H1 (cell line): Measurements from ENCODE around the gene ZP2. TPM values are rescaled to one million over a fixed set of nuclear protein-coding genes. Genes with fewer than 3 reads are reported as not detected.

Source experiments
- CTCF ChIA-PET: fragments of 300-600 bp; sonication (Branson Sonifier 250); formaldehyde crosslinking; loops from one replicate; lab custom pipeline; 2021; ENCODE audit not compliant: partially characterized antibody; lab: Charles Lee
- POLR2A ChIA-PET: fragments of 300-600 bp; sonication (Branson Sonifier 250); formaldehyde crosslinking; loops from one replicate; lab custom pipeline; 2021; ENCODE audit warnings: inconsistent platforms; ENCODE audit not compliant: partially characterized antibody; lab: Charles Lee
- DNase-seq, 2 experiments: peaks; one replicate each; pipeline versions ENCODE4 v3.0.0 to v3.0.0-alpha.2; 2010 to 2022; ENCODE audit warnings: low spot score in 2 of 2, low read depth in 1 of 2, mixed read lengths in 1 of 2
- FAIRE-seq: peaks from 2 replicates; lab custom pipeline; 2011; peaks lifted over from hg19 to GRCh38; lab: Jason Lieb, UNC
- H2AFZ ChIP-seq: 2 replicates; pipeline ENCODE4 v1.8.1; 2012; ENCODE audit warnings: low read length, inconsistent platforms
- H2AK5ac ChIP-seq: 2 replicates; pipeline ENCODE4 v1.6.1; 2013; ENCODE audit warnings: low read depth, low read length
- H2BK120ac ChIP-seq: replicated peaks from 2 replicates; pipeline ENCODE3; 2013; ENCODE audit warnings: low read depth, low read length, inconsistent platforms
- H2BK12ac ChIP-seq: 2 replicates; pipeline ENCODE4 v1.6.1; 2013; ENCODE audit warnings: low read depth, low read length
- H2BK15ac ChIP-seq: 2 replicates; pipeline ENCODE4 v1.6.1; 2013; ENCODE audit warnings: low read length
- H2BK20ac ChIP-seq: 2 replicates; pipeline ENCODE4 v1.6.1; 2013; ENCODE audit warnings: low read length
- H2BK5ac ChIP-seq: 2 replicates; pipeline ENCODE4 v1.6.1; 2013; ENCODE audit warnings: low read depth, low read length
- H3K14ac ChIP-seq: 2 replicates; pipeline ENCODE4 v1.6.1; 2013; ENCODE audit warnings: inconsistent platforms; ENCODE audit not compliant: insufficient read length
- H3K18ac ChIP-seq: 2 replicates; pipeline ENCODE4 v1.6.1; 2013; ENCODE audit warnings: low read length; ENCODE audit errors: extremely low read depth
- H3K23ac ChIP-seq: 2 replicates; pipeline ENCODE4 v1.6.1; 2013; ENCODE audit warnings: inconsistent platforms; ENCODE audit not compliant: insufficient read length
- H3K23me2 ChIP-seq: 2 replicates; pipeline ENCODE4 v1.6.1; 2013; ENCODE audit warnings: low read depth, low read length
- H3K27ac ChIP-seq: 2 replicates; pipeline ENCODE4 v1.6.1; 2011; ENCODE audit warnings: low read depth, low read length, inconsistent platforms
- H3K27me3 ChIP-seq, 4 experiments: replicated peaks in 1 of 4; 1 replicate in 1 of 4; 2 replicates in 3 of 4; pipeline versions ENCODE4 v1.6.1 to v1.8.1; 2011 to 2013; ENCODE audit warnings: low read length in 3 of 4, mild to moderate bottlenecking in 3 of 4, inconsistent platforms in 2 of 4, mixed read lengths in 2 of 4, moderate library complexity in 1 of 4; ENCODE audit not compliant: control insufficient read depth in 3 of 4, insufficient read depth in 3 of 4; ENCODE audit errors: extremely low read depth in 1 of 4
- H3K36me3 ChIP-seq, 4 experiments: 2 replicates each; pipeline versions ENCODE4 v1.6.1 to v1.8.1; 2011 to 2013; ENCODE audit warnings: mild to moderate bottlenecking in 4 of 4, low read length in 3 of 4, moderate library complexity in 2 of 4, control low read depth in 1 of 4, inconsistent platforms in 1 of 4; ENCODE audit not compliant: insufficient read depth in 4 of 4, control insufficient read depth in 2 of 4
- H3K4ac ChIP-seq: replicated peaks from 2 replicates; pipeline ENCODE3; 2013; ENCODE audit warnings: low read length, low read depth, mixed read lengths, inconsistent platforms; ENCODE audit not compliant: insufficient read length
- H3K4me1 ChIP-seq, 4 experiments: replicated peaks in 1 of 4; 1 replicate in 1 of 4; 2 replicates in 3 of 4; pipeline versions ENCODE4 v1.6.1 to v1.8.1; 2011 to 2013; ENCODE audit warnings: low read length in 3 of 4, inconsistent platforms in 2 of 4, mixed read lengths in 1 of 4; ENCODE audit not compliant: insufficient read depth in 4 of 4, control insufficient read depth in 3 of 4
- H3K4me2 ChIP-seq, 2 experiments: 2 replicates each; pipeline versions ENCODE4 v1.6.1 to v1.8.1; 2011 to 2013; ENCODE audit warnings: low read depth in 2 of 2, low read length in 2 of 2, control low read depth in 1 of 2, inconsistent platforms in 1 of 2, mild to moderate bottlenecking in 1 of 2; ENCODE audit not compliant: insufficient read depth in 1 of 2
- H3K4me3 ChIP-seq, 4 experiments: fragments of 200-600, 300-600 bp in 1 of 4; sonication (generic), shearing (Covaris generic), sonication (Bioruptor Twin) in 1 of 4; 2 replicates each; pipeline versions ENCODE4 v1.5.1 to v1.8.1; 2011 to 2016; ENCODE audit warnings: low read length in 4 of 4, low read depth in 3 of 4, control low read depth in 2 of 4, inconsistent platforms in 2 of 4, mild to moderate bottlenecking in 2 of 4, mixed read lengths in 1 of 4, moderate library complexity in 1 of 4; ENCODE audit not compliant: insufficient read depth in 2 of 4; ENCODE audit errors: extremely low read depth in 1 of 4
- H3K56ac ChIP-seq: replicated peaks from 2 replicates; pipeline ENCODE3; 2013; ENCODE audit warnings: low read depth, mild to moderate bottlenecking, mixed read lengths, low read length, inconsistent platforms; ENCODE audit not compliant: insufficient read length
- H3K79me1 ChIP-seq: 2 replicates; pipeline ENCODE4 v1.6.1; 2013; ENCODE audit warnings: low read depth, low read length, control low read depth
- H3K79me2 ChIP-seq, 2 experiments: 2 replicates each; pipeline versions ENCODE4 v1.6.1 to v1.8.1; 2012 to 2013; ENCODE audit warnings: low read length in 2 of 2, mild to moderate bottlenecking in 2 of 2, inconsistent platforms in 1 of 2; ENCODE audit not compliant: insufficient read depth in 2 of 2, control insufficient read depth in 1 of 2
- H3K9ac ChIP-seq, 4 experiments: replicated peaks in 1 of 4; 1 replicate in 1 of 4; 2 replicates in 3 of 4; pipeline versions ENCODE4 v1.6.1 to v1.8.1; 2011 to 2013; ENCODE audit warnings: low read depth in 3 of 4, low read length in 3 of 4, control low read depth in 2 of 4, mild to moderate bottlenecking in 2 of 4, moderate library complexity in 2 of 4, inconsistent platforms in 1 of 4; ENCODE audit errors: extremely low read depth in 1 of 4
- H3K9me3 ChIP-seq, 2 experiments: 2 replicates each; pipeline versions ENCODE4 v1.6.1 to v1.8.1; 2012 to 2013; ENCODE audit warnings: mild to moderate bottlenecking in 2 of 2, moderate library complexity in 2 of 2, control low read depth in 1 of 2, inconsistent platforms in 1 of 2, low read depth in 1 of 2, low read length in 1 of 2, mixed read lengths in 1 of 2; ENCODE audit not compliant: insufficient read depth in 2 of 2
- H4K20me1 ChIP-seq, 2 experiments: replicated peaks in 1 of 2; 2 replicates each; pipeline versions ENCODE3 to v1.8.1; 2011 to 2013; ENCODE audit warnings: inconsistent platforms in 2 of 2, low read length in 2 of 2, mild to moderate bottlenecking in 1 of 2; ENCODE audit not compliant: insufficient read depth in 2 of 2, control insufficient read depth in 1 of 2
- H4K5ac ChIP-seq: 2 replicates; pipeline ENCODE4 v1.6.1; 2013; ENCODE audit warnings: low read length, low read depth, mixed read lengths, inconsistent platforms; ENCODE audit not compliant: insufficient read length
- H4K8ac ChIP-seq: 2 replicates; pipeline ENCODE4 v1.8.0; 2013; ENCODE audit warnings: mild to moderate bottlenecking, moderate library complexity, low read length, inconsistent platforms; ENCODE audit not compliant: insufficient read depth; ENCODE audit errors: extremely low read depth
- H4K91ac ChIP-seq: replicated peaks from 2 replicates; pipeline ENCODE3; 2013; ENCODE audit warnings: low read length, mixed read lengths, inconsistent platforms; ENCODE audit not compliant: insufficient read length
- WGBS, 2 experiments: shearing (Covaris generic) in 1 of 2; methylation state at CpG; one replicate each; pipeline versions ENCODE4 v1.1.6 to v1.1.7; 2013 to 2015; ENCODE audit warnings: low lambda C conversion rate in 2 of 2, mixed read lengths in 2 of 2, inconsistent platforms in 1 of 2, low coverage in 1 of 2, missing lambda C conversion rate in 1 of 2; ENCODE audit not compliant: insufficient replicate concordance in 2 of 2, insufficient coverage in 1 of 2, insufficient read length in 1 of 2; ENCODE audit errors: extremely low coverage in 1 of 2, missing lambda C conversion rate in 1 of 2; 5-methylcytosine and 5-hydroxymethylcytosine counted together
- polyA plus RNA-seq, 7 experiments: library from polyadenylated mRNA; depleted of rRNA in 3 of 7; stranded (reverse) in 5 of 7; unstranded in 2 of 7; fragments of >200 nt in 5 of 7; fragments of 200-250 nt in 2 of 7; gene quantifications; 1 replicate in 5 of 7; 2 replicates in 1 of 7; 4 replicates in 1 of 7; pipeline versions ENCODE4 v1.2.1 to v1.2.3, GENCODE V29; 2011 to 2013; ENCODE audit warnings: missing spikeins in 2 of 7, mixed read lengths in 2 of 7
- total RNA-seq: library from RNA; stranded (reverse); fragmentation: NEBNext Ultra II Directional; extraction: Animal tissue kit (Norgen Biotek cat#: 25700); gene quantifications from 2 replicates; pipeline ENCODE4 v1.2.1, GENCODE V29; 2021

ZP2 gene
- total and polyA plus RNA-seq, 2 of the 8 experiments (the other 6 are each of a cell fraction or from before 2014, with no cell fraction given), result not detected

GRCh38 chr16:21228361-21228872 lies 17.0 kb upstream of the ZP2 start:
- Histone ChIP-seq H3K4me3 (no peak overlapping the region), H2AK5ac (no peak overlapping the region), H3K9me3 (no peaks in the 10 kb centered on the region), H2AFZ (0 out of 2 replicates have a peak overlapping the region, but pooled peaks have one; percentile 1), H2BK20ac (no peak overlapping the region), H3K56ac (no peak overlapping the region), H3K27ac (no peak overlapping the region), H3K4me2 (no peak overlapping the region), H3K9ac (no peak overlapping the region), H3K23ac (no peak overlapping the region), H3K4me1 (peaks cover 0 to 4% (median 1%) of the 10 kb centered on the region in 4 experiments; a peak in 1 of 7 replicates), H4K8ac (no peak overlapping the region), H3K79me2 (no peaks in the 10 kb centered on the region), H3K27me3 (no peaks in the 10 kb centered on the region), H4K91ac (no peak overlapping the region), H3K14ac (no peak overlapping the region), H2BK120ac (no peak overlapping the region), H2BK12ac (no peak overlapping the region; the same call in 1 of the 2 replicates), H2BK5ac (no peak overlapping the region), H3K36me3 (no peaks in the 10 kb centered on the region), H3K79me1 (no peaks in the 10 kb centered on the region), H4K5ac (no peak overlapping the region), H2BK15ac (no peak overlapping the region), H4K20me1 (no peaks in the 10 kb centered on the region), H3K18ac (no peak overlapping the region), H3K23me2 (no peaks in the 10 kb centered on the region), H3K4ac (no peak overlapping the region)
- DNase-seq, result peak in 1 of 2 experiments; percentile 13
- FAIRE-seq, result no peak
- ChIA-PET POLR2A (no interaction called here), CTCF (interaction anchor here (0.9 kb wide), 1 partner anchor 40 kb away, joined by 3 read pairs; no protein-coding TSS in a partner anchor)
- 78% methylated on average over 2 of the region's 2 CpGs; no CpG with 5 or more reads in 1 of the 2 experiments for whole genome bisulfite sequencing, 2 experiments
